Retinal pigment epithelial cell (primary cell): Measurements from ENCODE around the gene UBR3.

Source experiments
- DNase-seq: peaks from one replicate; pipeline ENCODE4 v3.0.0-alpha.2; 2010; ENCODE audit warnings: low read depth
- H3K4me3 ChIP-seq: 2 replicates; pipeline ENCODE4 v1.5.1; 2011; ENCODE audit warnings: mild to moderate bottlenecking, low read length, control low read depth, moderate library complexity
- TF ChIP-seq, protein P1 (sequence below): conservative IDR thresholded peaks from 2 replicates; pipeline ENCODE4 v1.5.1; 2011; ENCODE audit warnings: low read depth, low read length, control low read depth, inconsistent platforms

Gene UBR3

DNA sequence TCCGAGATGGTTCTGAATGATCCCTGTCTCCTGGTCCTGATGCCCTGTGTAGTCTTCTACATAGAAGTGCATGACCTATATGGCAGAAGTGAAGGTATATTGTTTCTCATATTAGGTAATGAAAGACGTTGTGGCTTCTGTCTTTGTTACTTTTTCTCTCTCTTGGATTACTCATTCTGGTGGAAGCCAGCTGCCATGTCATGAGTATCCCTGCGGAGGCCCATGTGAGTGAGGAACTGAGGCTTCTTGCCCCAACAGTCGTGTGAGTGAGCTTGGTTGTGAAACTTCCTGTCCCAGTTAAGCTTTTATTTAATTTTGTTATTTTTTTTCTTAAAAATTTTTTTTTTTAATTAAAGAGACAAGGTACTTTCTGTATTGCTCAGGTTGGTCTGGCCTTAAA, 134.7 kb downstream of the UBR3 start:
- no peak for DNase-seq
- no peak overlapping the region for H3K4me3 ChIP-seq
- TF ChIP-seq, protein P1, sequence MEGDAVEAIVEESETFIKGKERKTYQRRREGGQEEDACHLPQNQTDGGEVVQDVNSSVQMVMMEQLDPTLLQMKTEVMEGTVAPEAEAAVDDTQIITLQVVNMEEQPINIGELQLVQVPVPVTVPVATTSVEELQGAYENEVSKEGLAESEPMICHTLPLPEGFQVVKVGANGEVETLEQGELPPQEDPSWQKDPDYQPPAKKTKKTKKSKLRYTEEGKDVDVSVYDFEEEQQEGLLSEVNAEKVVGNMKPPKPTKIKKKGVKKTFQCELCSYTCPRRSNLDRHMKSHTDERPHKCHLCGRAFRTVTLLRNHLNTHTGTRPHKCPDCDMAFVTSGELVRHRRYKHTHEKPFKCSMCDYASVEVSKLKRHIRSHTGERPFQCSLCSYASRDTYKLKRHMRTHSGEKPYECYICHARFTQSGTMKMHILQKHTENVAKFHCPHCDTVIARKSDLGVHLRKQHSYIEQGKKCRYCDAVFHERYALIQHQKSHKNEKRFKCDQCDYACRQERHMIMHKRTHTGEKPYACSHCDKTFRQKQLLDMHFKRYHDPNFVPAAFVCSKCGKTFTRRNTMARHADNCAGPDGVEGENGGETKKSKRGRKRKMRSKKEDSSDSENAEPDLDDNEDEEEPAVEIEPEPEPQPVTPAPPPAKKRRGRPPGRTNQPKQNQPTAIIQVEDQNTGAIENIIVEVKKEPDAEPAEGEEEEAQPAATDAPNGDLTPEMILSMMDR, result no peak

DNA sequence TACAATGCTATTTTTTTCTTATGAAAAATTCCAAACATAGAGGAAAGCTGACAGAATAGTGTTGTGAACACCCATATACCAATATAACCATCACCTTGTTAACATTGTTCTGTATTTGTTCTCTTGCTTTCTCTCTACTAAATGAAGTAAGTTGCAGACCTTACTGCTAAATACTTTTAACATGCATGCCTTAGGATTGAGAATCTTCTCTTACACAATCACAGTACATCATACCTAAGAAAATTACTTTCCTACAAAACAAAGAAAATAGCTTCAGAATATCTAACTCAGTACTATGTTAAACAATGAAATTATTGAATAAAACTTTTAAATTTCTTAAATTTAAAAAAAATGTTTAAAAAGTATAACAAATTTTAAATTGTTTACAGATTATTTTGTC, 136.5 kb downstream of the UBR3 start:
- no peak for DNase-seq
- TF ChIP-seq, protein P1, result no peak
- no peak overlapping the region for H3K4me3 ChIP-seq

DNA sequence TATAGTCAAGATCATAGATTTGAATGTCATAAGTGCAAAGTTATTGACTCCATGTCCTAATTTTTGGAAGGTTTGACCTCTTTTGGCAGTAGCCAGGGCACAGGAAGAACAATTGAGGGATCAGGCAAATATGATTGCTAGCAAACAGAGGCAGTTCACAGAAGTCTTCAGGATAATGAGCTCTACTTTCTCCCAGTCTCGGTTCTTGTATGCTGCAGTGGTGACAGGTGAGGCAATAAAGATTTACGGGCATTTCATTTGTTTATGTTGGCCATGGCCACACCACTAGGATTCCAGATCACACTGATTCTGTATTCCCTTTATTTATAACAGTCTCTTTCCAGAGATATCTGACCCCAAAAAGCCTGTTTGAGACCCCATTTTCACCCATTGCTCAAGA, 137.5 kb downstream of the UBR3 start:
- DNase-seq, result no peak
- TF ChIP-seq, protein P1, result no peak
- no peak overlapping the region for H3K4me3 ChIP-seq

DNA sequence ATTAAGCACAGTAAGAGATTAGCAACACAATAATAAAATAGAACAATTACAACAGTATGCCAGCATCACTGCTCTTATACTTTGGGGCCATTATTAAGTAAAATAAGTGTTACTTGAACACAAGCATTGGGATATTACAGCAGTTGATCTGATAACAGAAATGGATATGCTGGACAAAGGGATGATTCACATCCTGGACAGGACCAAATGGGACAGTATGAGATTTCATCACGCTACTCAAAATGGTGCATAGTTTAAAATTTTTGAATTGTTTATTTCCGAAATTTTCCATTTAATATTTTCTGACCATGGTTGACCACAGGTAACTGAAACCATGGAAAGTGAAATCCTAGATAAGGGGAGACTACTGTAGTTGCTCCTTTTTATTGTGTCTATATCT, 138.2 kb downstream of the UBR3 start:
- H3K4me3 ChIP-seq, result no peak overlapping the region
- DNase-seq, result no peak
- TF ChIP-seq, protein P1, result no peak

DNA sequence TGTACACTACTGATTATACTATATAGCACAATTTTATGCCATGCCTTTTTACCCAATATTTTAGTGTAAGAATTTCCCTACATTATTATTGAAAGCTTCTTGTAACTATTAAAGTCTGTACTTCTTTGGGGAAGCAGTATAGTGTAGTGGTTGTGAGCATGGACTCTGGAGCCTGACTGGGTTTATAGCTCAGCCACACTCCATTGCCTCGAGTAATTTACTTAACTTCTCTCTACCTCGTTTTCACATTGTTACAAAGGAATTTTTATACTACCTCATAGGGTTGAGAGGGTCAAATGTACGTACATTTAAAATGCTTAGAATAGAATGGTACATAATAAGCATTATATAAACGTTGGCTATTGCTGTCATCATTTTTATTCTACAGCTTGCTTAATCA, 139.2 kb downstream of the UBR3 start:
- TF ChIP-seq, protein P1, result no peak
- DNase-seq, result no peak
- no peak overlapping the region for H3K4me3 ChIP-seq

DNA sequence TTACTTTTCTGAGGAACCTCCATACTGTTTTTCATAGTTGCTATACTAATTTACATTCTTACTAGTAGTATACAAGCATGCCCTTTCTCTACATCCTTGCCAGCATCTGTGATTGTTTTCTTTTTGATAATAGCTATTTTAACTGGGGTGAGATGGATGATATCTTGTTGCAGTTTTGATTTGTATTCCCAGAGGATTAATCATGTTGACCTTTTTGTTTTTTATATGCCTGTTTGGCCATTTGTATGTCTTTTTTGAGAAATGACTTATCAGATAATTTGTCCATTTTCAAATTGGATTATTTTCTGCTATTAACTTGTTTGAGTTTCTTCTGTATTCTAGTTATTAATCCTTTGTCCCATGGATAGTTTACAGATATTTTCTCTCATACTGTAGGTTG, 141.5 kb downstream of the UBR3 start:
- no peak overlapping the region for H3K4me3 ChIP-seq
- TF ChIP-seq, protein P1, result no peak
- no peak for DNase-seq

DNA sequence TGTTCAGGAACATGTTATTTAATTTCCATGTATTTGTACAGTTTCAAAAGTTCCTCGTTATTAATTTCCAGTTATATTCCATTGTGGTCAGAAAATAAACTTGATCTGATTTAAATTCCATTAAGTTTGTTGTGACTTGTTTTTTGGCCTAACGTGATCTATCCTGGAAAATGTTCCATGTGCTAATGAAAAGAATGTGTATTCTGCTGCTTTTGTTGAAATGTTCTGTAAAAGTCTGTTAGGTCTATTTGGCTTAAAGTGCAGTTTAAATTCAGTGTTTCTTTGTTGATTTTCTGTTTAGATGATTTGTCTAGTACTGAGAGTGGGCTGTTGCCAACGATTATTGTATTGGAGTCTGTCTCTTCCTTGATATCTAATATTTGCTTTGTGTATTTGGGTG, 148.0 kb downstream of the UBR3 start:
- no peak for DNase-seq
- TF ChIP-seq, protein P1, result no peak
- no peak overlapping the region for H3K4me3 ChIP-seq
